Dendritic cell treated with granulocyte-macrophage colony-stimulating factor and Interleukin-4, amounts not matched to agents 40 ng/mL and 50 ng/mL, for 4 days (primary cell): ENCODE data around the gene FGF2.
"Not testable (repeated sequence)": the region's sequence is repeated elsewhere in the genome, so short reads cannot be mapped to it uniquely, and the experiment has no call there.

Experiments
- H3K27ac Mint-ChIP-seq: one replicate; pipeline ENCODE4 v1.8.0; 2022; ENCODE audit warnings: mild to moderate bottlenecking, mixed read lengths
- H3K27me3 Mint-ChIP-seq: one replicate; pipeline ENCODE4 v1.8.0; 2022; ENCODE audit warnings: mild to moderate bottlenecking, mixed read lengths
- H3K36me3 Mint-ChIP-seq: one replicate; pipeline ENCODE4 v1.8.0; 2022; ENCODE audit warnings: low read depth, mixed read lengths
- H3K4me1 Mint-ChIP-seq: one replicate; pipeline ENCODE4 v1.8.0; 2022; ENCODE audit warnings: low read depth, mixed read lengths
- H3K4me3 Mint-ChIP-seq: one replicate; pipeline ENCODE4 v1.8.0; 2022; ENCODE audit warnings: mild to moderate bottlenecking, moderate library complexity, mixed read lengths
- H3K9me3 Mint-ChIP-seq: one replicate; pipeline ENCODE4 v1.8.0; 2022; ENCODE audit warnings: mixed read lengths
- intact Hi-C: fragments of 100-400 bp; cut with micrococcal nuclease; formaldehyde crosslinking; loops from one replicate; pipeline ENCODE4 v1.15.0; 2022

The FGF2 gene

GRCh38 chr4:122845066-122845465 lies 18.4 kb downstream of the FGF2 start:
- H3K4me3 Mint-ChIP-seq = no peak overlapping the region

GRCh38 chr4:122845760-122846159 lies 19.1 kb downstream of the FGF2 start:
- H3K9me3 Mint-ChIP-seq = no peaks in the 10 kb centered on the region
- no peaks in the 10 kb centered on the region for H3K36me3 Mint-ChIP-seq
- intact Hi-C loops = no loop called here
- no peak overlapping the region for H3K4me3 Mint-ChIP-seq
- peaks cover under 1% of the 10 kb centered on the region for H3K27me3 Mint-ChIP-seq
- H3K27ac Mint-ChIP-seq = no peak overlapping the region
- H3K4me1 Mint-ChIP-seq = no peaks in the 10 kb centered on the region

More at GRCh38 chr4:122845066-122845465, 18.4 kb downstream of the FGF2 start:
- H3K27ac Mint-ChIP-seq = no peak overlapping the region
- H3K4me1 Mint-ChIP-seq = no peaks in the 10 kb centered on the region
- intact Hi-C loops = no loop called here
- peaks cover 2% of the 10 kb centered on the region for H3K27me3 Mint-ChIP-seq
- H3K9me3 Mint-ChIP-seq = no peaks in the 10 kb centered on the region
- H3K36me3 Mint-ChIP-seq = no peaks in the 10 kb centered on the region

- no peak overlapping the region for H3K4me3 Mint-ChIP-seq
- H3K4me1 Mint-ChIP-seq = no peaks in the 10 kb centered on the region
- no peaks in the 10 kb centered on the region for H3K36me3 Mint-ChIP-seq
- intact Hi-C loops = no loop called here
- no peaks in the 10 kb centered on the region for H3K9me3 Mint-ChIP-seq
- H3K27ac Mint-ChIP-seq = no peak overlapping the region
- H3K27me3 Mint-ChIP-seq = no peaks in the 10 kb centered on the region
Measured at GRCh38 chr4:122847931-122848330, 21.3 kb downstream of the FGF2 start.

GRCh38 chr4:122849789-122850188 lies 23.2 kb downstream of the FGF2 start:
- H3K36me3 Mint-ChIP-seq, intact Hi-C loops, H3K9me3 Mint-ChIP-seq, H3K4me3 Mint-ChIP-seq, H3K27ac Mint-ChIP-seq, H3K27me3 Mint-ChIP-seq, H3K4me1 Mint-ChIP-seq: not testable (repeated sequence)

GRCh38 chr4:122851568-122851967 lies 24.9 kb downstream of the FGF2 start:
- no peaks in the 10 kb centered on the region for H3K9me3 Mint-ChIP-seq

GRCh38 chr4:122854447-122855352 lies 28.1 kb downstream of the FGF2 start:
- Mint-ChIP-seq H3K36me3 (no peaks in the 10 kb centered on the region), H3K27me3 (peaks cover 2% of the 10 kb centered on the region), H3K27ac (no peak overlapping the region), H3K4me3 (no peak overlapping the region), H3K9me3 (no peaks in the 10 kb centered on the region), H3K4me1 (no peaks in the 10 kb centered on the region)
- intact Hi-C loops = no loop called here

More at GRCh38 chr4:122851568-122851967, 24.9 kb downstream of the FGF2 start:
- H3K4me1 Mint-ChIP-seq = no peaks in the 10 kb centered on the region
- no peak overlapping the region for H3K4me3 Mint-ChIP-seq
- no peaks in the 10 kb centered on the region for H3K36me3 Mint-ChIP-seq
- no peak overlapping the region for H3K27ac Mint-ChIP-seq
- intact Hi-C loops = no loop called here
- no peaks in the 10 kb centered on the region for H3K27me3 Mint-ChIP-seq

GRCh38 chr4:122855353-122855890 lies 28.8 kb downstream of the FGF2 start:
- H3K27ac Mint-ChIP-seq = no peak overlapping the region
- no peaks in the 10 kb centered on the region for H3K4me1 Mint-ChIP-seq

GRCh38 chr4:122857160-122857559 lies 30.5 kb downstream of the FGF2 start:
- Mint-ChIP-seq H3K4me3 (no peak overlapping the region), H3K4me1 (no peaks in the 10 kb centered on the region), H3K27ac (no peak overlapping the region), H3K9me3 (no peaks in the 10 kb centered on the region), H3K36me3 (no peaks in the 10 kb centered on the region), H3K27me3 (peaks cover 4% of the 10 kb centered on the region)
- intact Hi-C loops = no loop called here

More at GRCh38 chr4:122855353-122855890, 28.8 kb downstream of the FGF2 start:
- Mint-ChIP-seq H3K27me3 (peaks cover 2% of the 10 kb centered on the region), H3K9me3 (no peaks in the 10 kb centered on the region), H3K4me3 (no peak overlapping the region), H3K36me3 (no peaks in the 10 kb centered on the region)
- intact Hi-C loops = no loop called here

- no peaks in the 10 kb centered on the region for H3K9me3 Mint-ChIP-seq
- H3K27ac Mint-ChIP-seq = no peak overlapping the region
- no peaks in the 10 kb centered on the region for H3K36me3 Mint-ChIP-seq
- H3K4me3 Mint-ChIP-seq = no peak overlapping the region
- no peaks in the 10 kb centered on the region for H3K4me1 Mint-ChIP-seq
- peaks cover 4% of the 10 kb centered on the region for H3K27me3 Mint-ChIP-seq
- intact Hi-C loops = no loop called here
Measured at GRCh38 chr4:122858705-122859104, 32.1 kb downstream of the FGF2 start.

- H3K9me3 Mint-ChIP-seq = no peaks in the 10 kb centered on the region
- H3K4me1 Mint-ChIP-seq = no peaks in the 10 kb centered on the region
- intact Hi-C loops = no loop called here
- H3K27ac Mint-ChIP-seq = no peak overlapping the region
- H3K36me3 Mint-ChIP-seq = no peaks in the 10 kb centered on the region
- no peak overlapping the region for H3K4me3 Mint-ChIP-seq
- peaks cover 4% of the 10 kb centered on the region for H3K27me3 Mint-ChIP-seq
Measured at GRCh38 chr4:122861172-122861943, 34.7 kb downstream of the FGF2 start.

GRCh38 chr4:122863639-122864038 lies 37.0 kb downstream of the FGF2 start:
- no peak overlapping the region for H3K27ac Mint-ChIP-seq
- no peaks in the 10 kb centered on the region for H3K4me1 Mint-ChIP-seq
- H3K4me3 Mint-ChIP-seq = no peak overlapping the region
- H3K27me3 Mint-ChIP-seq = peaks cover 2% of the 10 kb centered on the region
- H3K9me3 Mint-ChIP-seq = no peaks in the 10 kb centered on the region
- intact Hi-C loops = no loop called here
- H3K36me3 Mint-ChIP-seq = no peaks in the 10 kb centered on the region

- H3K4me3 Mint-ChIP-seq = no peak overlapping the region
- peaks cover 2% of the 10 kb centered on the region for H3K27me3 Mint-ChIP-seq
- no peaks in the 10 kb centered on the region for H3K9me3 Mint-ChIP-seq
- no peaks in the 10 kb centered on the region for H3K36me3 Mint-ChIP-seq
- H3K4me1 Mint-ChIP-seq = no peaks in the 10 kb centered on the region
- intact Hi-C loops = no loop called here
- no peak overlapping the region for H3K27ac Mint-ChIP-seq
Measured at GRCh38 chr4:122865425-122865824, 38.8 kb downstream of the FGF2 start.

GRCh38 chr4:122868235-122868634 lies 41.6 kb downstream of the FGF2 start:
- peaks cover 15% of the 10 kb centered on the region for H3K9me3 Mint-ChIP-seq
- H3K4me3 Mint-ChIP-seq, H3K27ac Mint-ChIP-seq, H3K4me1 Mint-ChIP-seq, H3K27me3 Mint-ChIP-seq, H3K36me3 Mint-ChIP-seq, intact Hi-C loops: not testable (repeated sequence)

- H3K4me1 Mint-ChIP-seq = no peaks in the 10 kb centered on the region
- intact Hi-C loops = no loop called here
- H3K27me3 Mint-ChIP-seq = peaks cover 5% of the 10 kb centered on the region
- no peak overlapping the region for H3K4me3 Mint-ChIP-seq
- H3K36me3 Mint-ChIP-seq = no peaks in the 10 kb centered on the region
- H3K27ac Mint-ChIP-seq = no peak overlapping the region
- peaks cover 15% of the 10 kb centered on the region for H3K9me3 Mint-ChIP-seq
Measured at GRCh38 chr4:122873146-122873545, 46.5 kb downstream of the FGF2 start.
